ENCODE results near the gene PDGFRB. TPM values are rescaled to one million over a fixed set of nuclear protein-coding genes. Genes with fewer than 3 reads are reported as not detected.

Gene PDGFRB
- total RNA-seq, 1 donor from 2014 or later, result 341 TPM

DNA sequence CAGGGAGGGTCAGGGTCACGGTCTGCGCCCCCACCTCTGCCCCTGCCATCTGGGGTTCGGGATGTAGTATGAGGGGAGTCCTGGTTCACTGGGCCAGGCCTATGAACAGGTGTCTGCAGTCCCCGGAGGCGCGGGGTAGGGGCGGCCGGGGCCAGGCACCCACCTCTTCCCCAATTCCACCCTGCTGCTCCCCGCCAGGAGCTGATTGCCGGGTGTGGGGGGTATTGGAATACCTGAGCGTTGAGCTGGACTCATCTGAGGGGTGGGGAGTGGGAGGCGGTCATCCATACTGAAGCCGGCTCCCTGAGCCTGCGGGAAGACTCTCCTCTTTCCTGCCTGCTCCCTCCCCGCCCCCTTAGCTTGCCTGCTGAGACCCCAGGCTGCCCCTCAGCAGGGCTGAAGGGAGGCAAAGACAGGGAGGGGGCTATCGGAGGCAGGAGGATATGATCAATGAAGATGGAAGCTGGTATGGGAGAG lies 34.9 kb upstream of the PDGFRB start:
- H3K36me3 ChIP-seq, result no peaks in the 10 kb centered on the region
- TF ChIP-seq, protein P1, sequence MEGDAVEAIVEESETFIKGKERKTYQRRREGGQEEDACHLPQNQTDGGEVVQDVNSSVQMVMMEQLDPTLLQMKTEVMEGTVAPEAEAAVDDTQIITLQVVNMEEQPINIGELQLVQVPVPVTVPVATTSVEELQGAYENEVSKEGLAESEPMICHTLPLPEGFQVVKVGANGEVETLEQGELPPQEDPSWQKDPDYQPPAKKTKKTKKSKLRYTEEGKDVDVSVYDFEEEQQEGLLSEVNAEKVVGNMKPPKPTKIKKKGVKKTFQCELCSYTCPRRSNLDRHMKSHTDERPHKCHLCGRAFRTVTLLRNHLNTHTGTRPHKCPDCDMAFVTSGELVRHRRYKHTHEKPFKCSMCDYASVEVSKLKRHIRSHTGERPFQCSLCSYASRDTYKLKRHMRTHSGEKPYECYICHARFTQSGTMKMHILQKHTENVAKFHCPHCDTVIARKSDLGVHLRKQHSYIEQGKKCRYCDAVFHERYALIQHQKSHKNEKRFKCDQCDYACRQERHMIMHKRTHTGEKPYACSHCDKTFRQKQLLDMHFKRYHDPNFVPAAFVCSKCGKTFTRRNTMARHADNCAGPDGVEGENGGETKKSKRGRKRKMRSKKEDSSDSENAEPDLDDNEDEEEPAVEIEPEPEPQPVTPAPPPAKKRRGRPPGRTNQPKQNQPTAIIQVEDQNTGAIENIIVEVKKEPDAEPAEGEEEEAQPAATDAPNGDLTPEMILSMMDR (IDR thresholded peaks at IDR 0.05), result no peak
- intact Hi-C loops (cut with DNase I), result no loop called here
- DNase-seq (ENCODE audit: low spot score in 2 of 2), result no peak
- H3K27ac ChIP-seq, result no peak overlapping the region
- no peak overlapping the region for H3K4me3 ChIP-seq
- H3K4me1 ChIP-seq, result peaks cover 0 to 5% of the 10 kb centered on the region in 2 donors
- H3K9me3 ChIP-seq, result no peaks in the 10 kb centered on the region
- H3K27me3 ChIP-seq, result no peaks in the 10 kb centered on the region

DNA sequence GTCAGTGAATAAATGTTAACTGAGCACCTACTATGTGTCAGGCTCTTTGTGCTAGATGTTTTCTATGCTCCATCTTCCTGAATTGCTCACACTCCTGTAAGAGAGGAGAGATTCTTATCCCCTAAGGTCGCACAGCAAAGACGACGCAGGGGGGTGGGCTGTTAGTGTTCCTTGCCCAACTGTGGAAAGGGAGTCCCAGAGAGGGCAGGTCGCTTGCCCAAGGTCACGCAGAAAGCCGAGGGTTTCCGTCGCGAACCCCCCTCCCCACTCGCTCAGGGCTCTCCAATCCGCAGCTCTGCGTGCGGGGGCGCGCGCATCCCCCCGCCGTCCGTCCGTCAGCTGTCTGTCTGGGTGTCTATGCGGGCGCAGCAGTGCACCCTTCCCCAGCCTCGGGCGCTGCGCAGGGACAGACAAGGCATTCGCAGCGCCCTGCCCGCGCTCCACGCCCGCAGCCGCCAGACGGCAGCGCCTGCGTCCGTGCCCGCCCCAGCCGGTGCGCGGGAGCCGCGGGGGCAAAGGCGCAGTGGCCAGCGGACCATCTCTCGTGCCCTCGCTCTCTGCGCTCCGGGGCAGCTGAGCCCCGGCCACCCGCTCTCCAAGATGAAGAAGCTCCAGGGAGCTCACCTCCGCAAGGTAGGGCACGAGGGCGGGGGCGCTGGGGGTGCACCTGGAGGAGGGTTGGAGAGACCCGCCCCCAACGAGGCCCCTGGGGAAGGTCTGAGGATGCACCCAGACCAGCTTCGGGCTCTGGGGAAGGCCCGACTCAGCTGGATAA lies 34.3 kb upstream of the PDGFRB start, which contains the start of gene SLC6A7:
Gene SLC6A7, plus strand, starts transcription at position 335 of the 775 bp plus-strand sequence. Its CDS starts 266 bp downstream, at position 601.
- Histone ChIP-seq H3K4me3 (peak within 1 kb of the TSS; percentile 31 to 44), H3K27ac (no peak within 1 kb of the TSS), H3K36me3 (no peaks in the 10 kb centered on the region), H3K27me3 (no peaks in the 10 kb centered on the region), H3K9me3 (no peaks in the 10 kb centered on the region), H3K4me1 (peaks cover 0 to 5% of the 10 kb centered on the region in 2 donors)
- intact Hi-C loops (cut with DNase I), result no loop called here
- TF ChIP-seq, protein P1 (IDR thresholded peaks at IDR 0.05), result no peak
- DNase-seq (ENCODE audit: low spot score in 2 of 2), result no peak

DNA sequence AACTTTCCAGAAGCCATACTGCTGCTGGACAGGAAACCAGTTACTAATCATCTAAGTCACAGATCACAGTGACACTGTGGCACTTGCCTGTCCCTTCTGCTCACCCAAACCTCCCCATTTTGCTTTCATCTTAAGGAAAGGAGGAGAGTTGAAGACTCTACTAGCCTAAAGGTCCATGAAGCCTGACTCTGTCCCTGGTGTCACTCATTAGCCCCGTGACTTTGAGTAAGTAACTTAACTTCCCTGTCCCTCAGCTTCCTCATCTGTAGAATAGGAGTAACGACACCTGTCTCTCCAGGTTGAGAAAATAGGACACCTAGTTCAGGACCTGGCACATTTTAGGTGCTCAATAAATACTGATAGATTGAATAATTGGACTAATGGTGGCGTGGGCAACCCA lies 33.7 kb upstream of the PDGFRB start:
- peaks cover 0 to 5% of the 10 kb centered on the region in 2 donors for H3K4me1 ChIP-seq

GRCh38 chr5:150188146-150188842 lies 32.6 kb upstream of the PDGFRB start:
- no peaks in the 10 kb centered on the region for H3K9me3 ChIP-seq
- DNase-seq (ENCODE audit: low spot score in 2 of 2), result no peak
- peaks cover 0 to 5% of the 10 kb centered on the region in 2 donors for H3K4me1 ChIP-seq
- TF ChIP-seq, protein P1 (IDR thresholded peaks at IDR 0.05), result no peak
- H3K4me3 ChIP-seq, result no peak overlapping the region
- H3K36me3 ChIP-seq, result no peaks in the 10 kb centered on the region
- no peak overlapping the region for H3K27ac ChIP-seq
- intact Hi-C loops (cut with DNase I), result no loop called here
- no peaks in the 10 kb centered on the region for H3K27me3 ChIP-seq

More for the DNA sequence above, 33.7 kb upstream of the PDGFRB start:
- Histone ChIP-seq H3K27ac (no peak overlapping the region), H3K27me3 (no peaks in the 10 kb centered on the region), H3K4me3 (no peak overlapping the region), H3K9me3 (no peaks in the 10 kb centered on the region), H3K36me3 (no peaks in the 10 kb centered on the region)
- DNase-seq (ENCODE audit: low spot score in 2 of 2), result no peak
- TF ChIP-seq, protein P1 (IDR thresholded peaks at IDR 0.05), result no peak
- intact Hi-C loops (cut with DNase I), result no loop called here

- no peak for DNase-seq (ENCODE audit: low spot score in 2 of 2)
- intact Hi-C loops (cut with DNase I), result no loop called here
Measured at GRCh38 chr5:150186897-150187296, 31.3 kb upstream of the PDGFRB start.

More at GRCh38 chr5:150186897-150187296, 31.3 kb upstream of the PDGFRB start:
- TF ChIP-seq, protein P1 (IDR thresholded peaks at IDR 0.05), result no peak
- H3K27me3 ChIP-seq, result no peaks in the 10 kb centered on the region
- peaks cover 0 to 5% of the 10 kb centered on the region in 2 donors for H3K4me1 ChIP-seq
- H3K36me3 ChIP-seq, result no peaks in the 10 kb centered on the region
- H3K9me3 ChIP-seq, result no peaks in the 10 kb centered on the region
- no peak overlapping the region for H3K27ac ChIP-seq
- H3K4me3 ChIP-seq, result no peak overlapping the region

Data from ascending aorta (tissue), 2 donors.